Kidney (tissue), 14 donors: Measurements from ENCODE around the gene SLC48A1. TPM values are rescaled to one million over a fixed set of nuclear protein-coding genes. Genes with fewer than 3 reads are reported as not detected.

Experiments
- DNase-seq, 5 donors: peaks; one replicate each; pipeline ENCODE4 v3.0.0-alpha.2; 2013 to 2020
- FAIRE-seq: peaks from 2 replicates; lab custom pipeline; 2012; peaks lifted over from hg19 to GRCh38; lab: Jason Lieb, UNC
- H3K27ac ChIP-seq, 2 donors: one replicate each; pipeline ENCODE4 v1.7.0; 2013; ENCODE audit warnings: low read depth in 2 of 2, low read length in 2 of 2, inconsistent platforms in 1 of 2
- H3K27me3 ChIP-seq: one replicate; pipeline ENCODE4 v1.7.1; 2013; ENCODE audit warnings: low read length, inconsistent platforms; ENCODE audit not compliant: control insufficient read depth, insufficient read depth
- H3K36me3 ChIP-seq, 3 donors: one replicate each; pipeline versions ENCODE4 v1.7.0 to v1.7.1; 2013; ENCODE audit warnings: low read length in 3 of 3, control low read depth in 1 of 3, inconsistent platforms in 1 of 3; ENCODE audit not compliant: insufficient read depth in 3 of 3, control insufficient read depth in 2 of 3
- H3K4me1 ChIP-seq, 3 donors: one replicate each; pipeline versions ENCODE4 v1.7.0 to v1.7.1; 2013; ENCODE audit warnings: low read length in 3 of 3, inconsistent platforms in 1 of 3, low read depth in 1 of 3; ENCODE audit not compliant: control insufficient read depth in 2 of 3, insufficient read depth in 2 of 3
- H3K4me3 ChIP-seq, 3 donors: one replicate each; pipeline versions ENCODE4 v1.7.0 to v1.8.1; 2013; ENCODE audit warnings: low read length in 3 of 3, control low read depth in 1 of 3, inconsistent platforms in 1 of 3
- H3K9ac ChIP-seq, 3 donors: one replicate each; pipeline versions ENCODE4 v1.7.0 to v1.7.1; 2013; ENCODE audit warnings: low read length in 3 of 3, control low read depth in 1 of 3, inconsistent platforms in 1 of 3
- H3K9me3 ChIP-seq, 3 donors: one replicate each; pipeline versions ENCODE4 v1.7.0 to v1.7.1; 2013; ENCODE audit warnings: low read length in 3 of 3, control low read depth in 1 of 3, inconsistent platforms in 1 of 3; ENCODE audit not compliant: control insufficient read depth in 2 of 3, insufficient read depth in 1 of 3
- CTCF ChIP-seq: IDR thresholded peaks from 3 replicates; pipeline ENCODE4 v1.5.1; 2012; ENCODE audit warnings: mild to moderate bottlenecking, moderate library complexity, borderline replicate concordance; ENCODE audit not compliant: insufficient read depth; ENCODE audit errors: extremely low read depth
- intact Hi-C: fragments of 100-400 bp; cut with DNase I; formaldehyde crosslinking; loops from one replicate; pipeline ENCODE4 v1.11.1; 2022
- polyA plus RNA-seq: library from polyadenylated mRNA; stranded (reverse); fragments of 350-450 nt; fragmentation: Illumina TruSeq; extraction: RNeasy Lipid Tissue Mini Kit (QIAGEN cat#74804); gene quantifications from one replicate; pipeline ENCODE4 v1.2.3, GENCODE V29; 2014; ENCODE audit warnings: low read depth, low replicate concordance; ENCODE audit not compliant: insufficient read depth
- total RNA-seq: library from RNA; stranded (reverse); fragmentation: NEBNext Ultra II Directional; extraction: Animal tissue kit (Norgen Biotek cat#: 25700); gene quantifications from one replicate; pipeline ENCODE4 v1.2.1, GENCODE V29; 2021
- donor health status: control.
- donor health status: control.
- donor health status: control.
- donor health status: control.
- donor health status: control.
- donor health status: DM: yes; HTN: yes; CAD: no.
- donor health status: Normal renal cell carcinoma (clear cell type).

Gene SLC48A1
- total and polyA plus RNA-seq, 2 donors from 2014 or later = 56.9 to 69.9 TPM

- DNase-seq = peak in 1 of 5 donors; percentile 62
- no peak for TF ChIP-seq CTCF
- no peak overlapping the region for H3K27ac ChIP-seq
- no peak overlapping the region for H3K4me3 ChIP-seq
- H3K9me3 ChIP-seq = no peaks in the 10 kb centered on the region
- peaks cover 6 to 38% (median 28%) of the 10 kb centered on the region in 3 donors for H3K36me3 ChIP-seq
- FAIRE-seq = no peak
- no peak overlapping the region for H3K9ac ChIP-seq
- intact Hi-C loops = loop anchor here (10.0 kb wide), 1 partner anchor 50 kb away; no protein-coding TSS in a partner anchor
- H3K27me3 ChIP-seq = no peaks in the 10 kb centered on the region
- H3K4me1 ChIP-seq = no peaks in the 10 kb centered on the region
Measured at GRCh38 chr12:47785036-47785886, 12.2 kb downstream of the SLC48A1 start.

DNA sequence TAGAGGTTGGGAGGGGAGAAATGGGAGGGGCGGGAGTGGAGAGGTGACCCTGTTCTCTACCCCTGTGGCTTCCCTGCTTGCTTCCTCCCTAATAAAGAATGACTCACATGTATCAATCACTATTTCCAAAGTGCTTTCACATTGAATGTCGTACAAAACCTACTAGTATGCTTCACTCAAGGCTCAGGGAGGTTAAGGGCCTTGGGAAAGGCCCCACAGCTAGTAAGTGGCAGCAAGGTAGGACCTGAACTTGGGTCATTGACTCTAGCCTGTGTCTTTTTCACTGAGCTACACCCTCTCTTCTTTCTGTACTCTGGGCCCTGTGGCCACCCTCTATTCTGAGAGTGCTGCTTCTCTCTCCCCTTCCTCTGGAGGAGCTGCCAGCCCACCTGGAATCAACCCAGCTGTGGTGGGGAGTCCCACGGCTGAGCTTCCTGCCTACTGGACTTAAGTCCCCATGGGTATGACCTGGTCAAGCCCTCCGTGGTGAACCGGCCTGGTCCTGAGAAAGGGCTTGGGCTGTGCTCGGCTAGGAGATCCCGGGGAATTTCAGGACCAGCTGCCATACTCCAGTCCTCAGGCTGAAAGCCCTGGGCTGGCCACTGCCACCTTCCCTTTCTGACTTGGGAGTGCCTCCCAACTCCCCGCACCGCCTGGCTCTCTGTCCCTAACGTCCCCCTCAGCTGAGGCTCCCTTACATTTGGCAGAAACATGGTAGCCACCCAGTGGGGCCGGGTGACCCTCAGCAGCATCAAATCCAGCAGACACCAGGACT lies 13.0 kb downstream of the SLC48A1 start:
- no peak for FAIRE-seq
- Histone ChIP-seq H3K27me3 (no peaks in the 10 kb centered on the region), H3K27ac (no peak overlapping the region), H3K4me3 (no peak overlapping the region), H3K9ac (no peak overlapping the region), H3K4me1 (no peaks in the 10 kb centered on the region), H3K9me3 (no peaks in the 10 kb centered on the region), H3K36me3 (peaks cover 6 to 46% (median 29%) of the 10 kb centered on the region in 3 donors)
- intact Hi-C loops = loop anchor here (10.0 kb wide), 1 partner anchor 49 kb away; no protein-coding TSS in a partner anchor
- TF ChIP-seq CTCF = no peak
- no peak for DNase-seq

DNA sequence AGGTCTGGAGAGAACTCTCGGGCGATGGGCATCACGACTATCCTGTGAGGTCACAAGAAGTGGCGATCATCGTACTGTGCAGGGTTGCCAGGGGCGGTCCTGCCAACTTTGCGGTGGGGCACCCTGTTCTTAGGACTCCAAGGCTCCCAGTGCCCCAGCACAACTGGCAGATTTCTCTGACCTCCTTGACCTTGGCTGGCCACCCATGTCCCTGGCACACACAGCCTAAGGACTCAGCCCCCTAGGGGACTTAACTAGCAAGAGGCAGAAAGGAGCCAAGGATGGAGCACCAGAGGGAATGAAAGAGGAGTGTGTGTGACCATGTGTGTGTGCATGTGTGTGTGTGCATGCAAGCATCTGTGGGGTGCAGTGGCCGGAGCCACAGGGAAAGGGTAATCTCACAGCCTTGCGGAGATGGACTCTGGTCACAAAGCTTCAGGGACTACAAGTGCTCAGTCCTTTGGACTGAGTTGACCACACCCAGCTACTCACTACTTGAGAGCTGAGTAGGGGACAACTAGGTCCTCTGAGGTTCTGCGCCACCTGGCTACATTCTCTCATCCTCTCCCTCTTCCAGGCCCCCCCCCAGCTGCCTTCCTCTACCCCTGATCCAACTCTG lies 13.7 kb downstream of the SLC48A1 start:
- intact Hi-C loops = loop anchor here (10.0 kb wide), 1 partner anchor 48 kb away; no protein-coding TSS in a partner anchor
- Histone ChIP-seq H3K27me3 (no peaks in the 10 kb centered on the region), H3K4me1 (no peaks in the 10 kb centered on the region), H3K27ac (no peak overlapping the region), H3K9me3 (no peaks in the 10 kb centered on the region), H3K4me3 (no peak overlapping the region), H3K36me3 (peaks cover 6 to 50% (median 24%) of the 10 kb centered on the region in 3 donors), H3K9ac (no peak overlapping the region)
- DNase-seq (peak in 1 of 5 donors; percentile 35), FAIRE-seq (no peak)
- no peak for TF ChIP-seq CTCF
